ENCODE data around the gene MACROD2. TPM values are rescaled to one million over a fixed set of nuclear protein-coding genes. Genes with fewer than 3 reads are reported as not detected.

The MACROD2 gene
- total RNA-seq, 4 donors from 2014 or later = 4.6 to 33.0 (median 8.3) TPM

GRCh38 chr20:15890407-15890982 lies 1895.2 kb downstream of the MACROD2 start:
- intact Hi-C loops (cut with DNase I; ENCODE audit: low total_unique reads) (no loop called here), in situ Hi-C loops (cut with MboI; ENCODE audit: low pct_ligation_motif_present in 1 of 4, low pct_unique_long_range_greater_than_20kb in 1 of 4, low sequenced_read_pairs in 3 of 4) (no loop called here)
- Histone ChIP-seq H3K4me3 (no peak overlapping the region), H3K36me3 (no peaks in the 10 kb centered on the region), H3K4me1 (no peaks in the 10 kb centered on the region), H3K27ac (no peak overlapping the region), H3K9me3 (no peaks in the 10 kb centered on the region), H3K27me3 (no peaks in the 10 kb centered on the region)
- WGBS, 2 donors (ENCODE audit: low coverage in 1 of 2) = 64 to 75% methylated on average over 3 to 4 of the region's 4 CpGs
- DNase-seq = no peak
- TF ChIP-seq CTCF (IDR thresholded peaks at IDR 0.05) (no peak), EP300 (IDR thresholded peaks at IDR 0.05; ENCODE audit: low read depth) (no peak), POLR2AphosphoS5 (IDR thresholded peaks at IDR 0.05) (no peak), POLR2A (IDR thresholded peaks at IDR 0.05) (no peak)

- Histone ChIP-seq H3K9me3 (no peaks in the 10 kb centered on the region), H3K36me3 (no peaks in the 10 kb centered on the region), H3K27me3 (no peaks in the 10 kb centered on the region), H3K4me1 (no peaks in the 10 kb centered on the region), H3K4me3 (no peak overlapping the region), H3K27ac (no peak overlapping the region)
- TF ChIP-seq CTCF (IDR thresholded peaks at IDR 0.05) = no peak
- TF ChIP-seq POLR2AphosphoS5 (IDR thresholded peaks at IDR 0.05) = no peak
- TF ChIP-seq POLR2A (IDR thresholded peaks at IDR 0.05) = no peak
- TF ChIP-seq EP300 (IDR thresholded peaks at IDR 0.05; ENCODE audit: low read depth) = no peak
- WGBS, 2 donors (ENCODE audit: low coverage in 1 of 2) = 88 to 92% methylated on average over 5 of the region's 5 CpGs
- intact Hi-C loops (cut with DNase I; ENCODE audit: low total_unique reads) = no loop called here
- no peak for DNase-seq
- in situ Hi-C loops (cut with MboI; ENCODE audit: low pct_ligation_motif_present in 1 of 4, low pct_unique_long_range_greater_than_20kb in 1 of 4, low sequenced_read_pairs in 3 of 4) = no loop called here
These were observed 1899.8 kb downstream of the MACROD2 start for GRCh38 chr20:15895126-15895525.

- no peaks in the 10 kb centered on the region for H3K36me3 ChIP-seq
- no peak for DNase-seq
- no peaks in the 10 kb centered on the region for H3K4me1 ChIP-seq
- H3K9me3 ChIP-seq = no peaks in the 10 kb centered on the region
- no peak for TF ChIP-seq POLR2AphosphoS5 (IDR thresholded peaks at IDR 0.05)
- no peak for TF ChIP-seq POLR2A (IDR thresholded peaks at IDR 0.05)
- no peak for TF ChIP-seq EP300 (IDR thresholded peaks at IDR 0.05; ENCODE audit: low read depth)
- TF ChIP-seq CTCF (IDR thresholded peaks at IDR 0.05) = no peak
- intact Hi-C loops (cut with DNase I; ENCODE audit: low total_unique reads) = no loop called here
- no peak overlapping the region for H3K27ac ChIP-seq
- H3K27me3 ChIP-seq = no peaks in the 10 kb centered on the region
- 50 to 56% methylated on average over 4 to 6 of the region's 6 CpGs for WGBS, 2 donors (ENCODE audit: low coverage in 1 of 2)
- no peak overlapping the region for H3K4me3 ChIP-seq
- in situ Hi-C loops (cut with MboI; ENCODE audit: low pct_ligation_motif_present in 1 of 4, low pct_unique_long_range_greater_than_20kb in 1 of 4, low sequenced_read_pairs in 3 of 4) = no loop called here
These were observed 1900.3 kb downstream of the MACROD2 start for GRCh38 chr20:15895560-15896084.

- WGBS, 2 donors (ENCODE audit: low coverage in 1 of 2) = 83 to 84% methylated on average over 4 of the region's 4 CpGs
- Histone ChIP-seq H3K27ac (no peak overlapping the region), H3K4me1 (no peaks in the 10 kb centered on the region), H3K27me3 (no peaks in the 10 kb centered on the region), H3K9me3 (no peaks in the 10 kb centered on the region), H3K36me3 (no peaks in the 10 kb centered on the region), H3K4me3 (no peak overlapping the region)
- DNase-seq = no peak
- in situ Hi-C loops (cut with MboI; ENCODE audit: low pct_ligation_motif_present in 1 of 4, low pct_unique_long_range_greater_than_20kb in 1 of 4, low sequenced_read_pairs in 3 of 4) = no loop called here
- intact Hi-C loops (cut with DNase I; ENCODE audit: low total_unique reads) = no loop called here
- no peak for TF ChIP-seq CTCF (IDR thresholded peaks at IDR 0.05)
- no peak for TF ChIP-seq POLR2AphosphoS5 (IDR thresholded peaks at IDR 0.05)
- no peak for TF ChIP-seq EP300 (IDR thresholded peaks at IDR 0.05; ENCODE audit: low read depth)
- no peak for TF ChIP-seq POLR2A (IDR thresholded peaks at IDR 0.05)
These were observed 1904.7 kb downstream of the MACROD2 start for GRCh38 chr20:15899967-15900366.
